GM18520 (cell line): ENCODE measurements around the gene ANO2.

Experiments used
- ATAC-seq: cut with Tn5 transposase; IDR thresholded peaks from one replicate; pipeline ENCODE4 v1.9.1; 2021; ENCODE audit not compliant: unreplicated experiment

The ANO2 gene

GRCh38 chr12:5964913-5965900 lies 20.1 kb upstream of the ANO2 start:
- no peak for ATAC-seq

GRCh38 chr12:5963515-5963914 lies 18.5 kb upstream of the ANO2 start:
- no peak for ATAC-seq

GRCh38 chr12:5960783-5961182 lies 15.7 kb upstream of the ANO2 start:
- no peak for ATAC-seq

- ATAC-seq, result no peak
These were observed 11.9 kb upstream of the ANO2 start for GRCh38 chr12:5956987-5957386.

GRCh38 chr12:5954661-5955060 lies 9.6 kb upstream of the ANO2 start:
- no peak for ATAC-seq

- no peak for ATAC-seq
These were observed 9.0 kb upstream of the ANO2 start for GRCh38 chr12:5953835-5954586.

- ATAC-seq, result no peak
These were observed 7.0 kb upstream of the ANO2 start for GRCh38 chr12:5952031-5952430.

GRCh38 chr12:5948696-5949095 lies 3.6 kb upstream of the ANO2 start:
- ATAC-seq, result no peak

GRCh38 chr12:5947006-5947405 lies 1.9 kb upstream of the ANO2 start:
- no peak for ATAC-seq

GRCh38 chr12:5946388-5946787 lies 1.3 kb upstream of the ANO2 start:
- no peak for ATAC-seq

GRCh38 chr12:5944688-5945070 lies 380 bp downstream of the ANO2 start:
- ATAC-seq, result no peak

- ATAC-seq, result no peak
These were observed 1.0 kb downstream of the ANO2 start for GRCh38 chr12:5944053-5944452.

- no peak for ATAC-seq
These were observed 3.2 kb downstream of the ANO2 start for GRCh38 chr12:5941907-5942306.

GRCh38 chr12:5927732-5928516 lies 17.1 kb downstream of the ANO2 start:
- no peak for ATAC-seq

- ATAC-seq, result no peak
These were observed 19.4 kb downstream of the ANO2 start for GRCh38 chr12:5925646-5926045.

GRCh38 chr12:5924342-5924741 lies 20.7 kb downstream of the ANO2 start:
- ATAC-seq, result no peak

- ATAC-seq, result no peak
These were observed 21.3 kb downstream of the ANO2 start for GRCh38 chr12:5923751-5924150.

- no peak for ATAC-seq
These were observed 21.9 kb downstream of the ANO2 start for GRCh38 chr12:5923043-5923605.

- no peak for ATAC-seq
These were observed 22.8 kb downstream of the ANO2 start for GRCh38 chr12:5921966-5922899.
